ENCODE measurements around the gene NPM1.

NPM1 gene

DNA sequence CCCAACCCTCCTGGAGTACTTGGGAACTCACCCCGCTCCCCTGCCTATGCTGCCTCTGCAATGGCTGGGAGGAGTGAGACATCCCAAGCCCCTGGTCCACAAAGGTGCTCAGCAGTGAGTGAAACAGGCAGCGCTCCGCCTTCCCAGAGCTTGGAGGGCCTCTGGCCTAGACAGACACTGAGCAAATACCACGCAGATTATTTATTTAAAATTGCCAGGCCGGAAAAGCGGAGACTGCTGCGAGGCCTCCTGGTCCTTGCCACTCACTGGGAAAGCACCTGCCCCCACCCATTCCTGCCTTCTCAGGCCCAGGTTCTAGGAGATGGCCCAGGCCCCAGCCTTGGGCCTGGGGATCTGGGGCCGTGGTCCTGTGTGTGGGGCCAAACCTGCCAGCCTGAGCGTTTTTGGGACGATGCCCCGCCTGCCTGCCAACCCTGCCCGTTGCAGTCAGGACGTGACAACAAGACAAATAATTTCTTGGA, 49.2 kb downstream of the NPM1 start:
- no peak for TF ChIP-seq MYC (IDR thresholded peaks at IDR 0.05; ENCODE audit: low read depth, low read length)
- TF ChIP-seq, protein P1, sequence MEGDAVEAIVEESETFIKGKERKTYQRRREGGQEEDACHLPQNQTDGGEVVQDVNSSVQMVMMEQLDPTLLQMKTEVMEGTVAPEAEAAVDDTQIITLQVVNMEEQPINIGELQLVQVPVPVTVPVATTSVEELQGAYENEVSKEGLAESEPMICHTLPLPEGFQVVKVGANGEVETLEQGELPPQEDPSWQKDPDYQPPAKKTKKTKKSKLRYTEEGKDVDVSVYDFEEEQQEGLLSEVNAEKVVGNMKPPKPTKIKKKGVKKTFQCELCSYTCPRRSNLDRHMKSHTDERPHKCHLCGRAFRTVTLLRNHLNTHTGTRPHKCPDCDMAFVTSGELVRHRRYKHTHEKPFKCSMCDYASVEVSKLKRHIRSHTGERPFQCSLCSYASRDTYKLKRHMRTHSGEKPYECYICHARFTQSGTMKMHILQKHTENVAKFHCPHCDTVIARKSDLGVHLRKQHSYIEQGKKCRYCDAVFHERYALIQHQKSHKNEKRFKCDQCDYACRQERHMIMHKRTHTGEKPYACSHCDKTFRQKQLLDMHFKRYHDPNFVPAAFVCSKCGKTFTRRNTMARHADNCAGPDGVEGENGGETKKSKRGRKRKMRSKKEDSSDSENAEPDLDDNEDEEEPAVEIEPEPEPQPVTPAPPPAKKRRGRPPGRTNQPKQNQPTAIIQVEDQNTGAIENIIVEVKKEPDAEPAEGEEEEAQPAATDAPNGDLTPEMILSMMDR (IDR thresholded peaks at IDR 0.05; ENCODE audit: low read depth, low read length) = no peak
- no peak for TF ChIP-seq POLR2A (IDR thresholded peaks at IDR 0.05; ENCODE audit: extremely low read depth, insufficient read length)
- TF ChIP-seq, protein P2, sequence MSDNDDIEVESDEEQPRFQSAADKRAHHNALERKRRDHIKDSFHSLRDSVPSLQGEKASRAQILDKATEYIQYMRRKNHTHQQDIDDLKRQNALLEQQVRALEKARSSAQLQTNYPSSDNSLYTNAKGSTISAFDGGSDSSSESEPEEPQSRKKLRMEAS (IDR thresholded peaks at IDR 0.05; ENCODE audit: low read depth, low read length) = no peak
- DNase-seq (ENCODE audit: low read depth) = no peak
- H3K4me3 ChIP-seq (ENCODE audit: low read depth, low read length) = no peak overlapping the region

DNA sequence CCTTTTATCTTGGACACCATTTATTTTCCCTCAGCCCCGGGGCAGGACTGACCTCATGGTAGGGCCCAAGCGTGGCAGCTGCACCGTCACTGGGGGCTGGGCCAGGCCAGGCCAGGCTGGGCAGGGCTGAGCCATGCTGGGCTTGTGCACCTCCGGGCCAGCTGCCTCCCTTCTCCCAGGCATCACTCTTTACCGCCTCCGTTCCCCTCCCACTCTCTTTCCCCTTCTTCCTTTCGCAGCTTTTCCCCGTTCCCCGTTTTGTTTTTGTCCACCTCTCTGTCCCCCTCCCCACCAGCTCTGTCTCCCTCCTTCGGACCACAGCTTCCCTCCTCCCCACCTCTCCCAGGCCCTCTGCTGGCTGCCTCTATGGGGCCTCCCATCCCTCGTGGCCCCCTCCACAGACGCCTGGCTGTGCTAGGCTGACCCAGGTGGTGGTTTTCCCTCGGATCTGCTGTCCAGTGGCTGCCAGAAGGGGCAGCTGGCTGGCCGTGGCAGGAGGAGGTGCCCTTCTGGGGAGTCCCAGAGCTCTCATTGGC, 49.7 kb downstream of the NPM1 start:
- TF ChIP-seq, protein P2 (IDR thresholded peaks at IDR 0.05; ENCODE audit: low read depth, low read length) = no peak
- no peak for TF ChIP-seq MYC (IDR thresholded peaks at IDR 0.05; ENCODE audit: low read depth, low read length)
- TF ChIP-seq, protein P1 (IDR thresholded peaks at IDR 0.05; ENCODE audit: low read depth, low read length) = no peak
- no peak for DNase-seq (ENCODE audit: low read depth)
- no peak overlapping the region for H3K4me3 ChIP-seq (ENCODE audit: low read depth, low read length)

DNA sequence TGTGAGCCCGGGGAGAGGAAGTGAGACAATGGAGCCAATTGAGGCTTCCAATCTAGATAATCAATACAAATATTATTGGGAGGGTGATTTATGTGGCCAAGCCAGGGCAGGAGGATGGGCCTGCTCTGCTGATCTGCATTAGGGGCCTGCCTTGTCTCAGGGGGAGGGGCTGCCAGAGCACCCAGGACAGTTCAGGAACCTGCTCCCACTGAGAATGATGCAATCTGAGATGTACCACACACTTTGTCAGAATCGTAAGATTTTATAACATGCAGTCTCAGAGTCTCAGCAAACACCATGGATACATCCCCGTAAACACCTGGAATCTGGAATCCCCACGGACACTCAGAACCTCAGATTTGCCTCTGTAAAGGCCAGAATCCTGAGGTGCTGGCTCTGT, 51.1 kb downstream of the NPM1 start:
- TF ChIP-seq, protein P1 (IDR thresholded peaks at IDR 0.05; ENCODE audit: low read depth, low read length) = no peak
- TF ChIP-seq POLR2A (IDR thresholded peaks at IDR 0.05; ENCODE audit: extremely low read depth, insufficient read length) (no peak), MYC (IDR thresholded peaks at IDR 0.05; ENCODE audit: low read depth, low read length) (no peak)
- TF ChIP-seq, protein P2 (IDR thresholded peaks at IDR 0.05; ENCODE audit: low read depth, low read length) = no peak
- peak; percentile 31 for DNase-seq (ENCODE audit: low read depth)

DNA sequence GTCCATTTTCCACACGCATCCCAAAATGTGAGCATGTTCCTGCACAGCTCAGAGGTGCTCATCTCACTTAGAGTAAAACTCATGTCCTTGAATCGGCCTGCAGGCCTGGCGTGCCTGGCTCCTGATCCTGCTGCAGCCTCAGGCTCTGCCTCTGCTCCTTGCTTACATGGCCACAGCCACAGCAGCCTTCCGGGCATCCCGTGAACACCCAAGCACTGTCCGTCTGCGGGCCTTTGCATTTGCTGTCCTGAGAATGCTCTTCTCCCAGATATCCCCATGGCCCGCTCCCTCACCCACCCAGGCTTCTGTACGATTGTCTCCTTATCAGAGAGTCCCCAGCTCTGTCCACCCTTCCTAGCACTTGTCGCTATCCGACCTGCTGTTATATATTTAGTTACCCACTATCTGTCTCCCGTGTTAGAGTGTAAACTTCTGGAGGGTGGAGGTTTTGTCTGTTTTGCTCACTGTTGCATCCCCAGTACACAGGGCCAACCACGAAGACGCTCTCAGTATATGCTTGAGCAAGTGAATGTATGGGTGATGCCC, 53.7 kb downstream of the NPM1 start:
- DNase-seq (ENCODE audit: low read depth) = no peak
- no peak overlapping the region for H3K4me3 ChIP-seq (ENCODE audit: low read depth, low read length)
- TF ChIP-seq POLR2A (IDR thresholded peaks at IDR 0.05; ENCODE audit: extremely low read depth, insufficient read length) (no peak), MYC (IDR thresholded peaks at IDR 0.05; ENCODE audit: low read depth, low read length) (no peak)
- TF ChIP-seq, protein P1 (IDR thresholded peaks at IDR 0.05; ENCODE audit: low read depth, low read length) = no peak
- TF ChIP-seq, protein P2 (IDR thresholded peaks at IDR 0.05; ENCODE audit: low read depth, low read length) = no peak

More for the DNA sequence above, 51.1 kb downstream of the NPM1 start:
- H3K4me3 ChIP-seq (ENCODE audit: low read depth, low read length) = no peak overlapping the region

- TF ChIP-seq MYC (IDR thresholded peaks at IDR 0.05; ENCODE audit: low read depth, low read length) (no peak), POLR2A (IDR thresholded peaks at IDR 0.05; ENCODE audit: extremely low read depth, insufficient read length) (no peak)
- TF ChIP-seq, protein P1 (IDR thresholded peaks at IDR 0.05; ENCODE audit: low read depth, low read length) = no peak
- TF ChIP-seq, protein P2 (IDR thresholded peaks at IDR 0.05; ENCODE audit: low read depth, low read length) = no peak
- DNase-seq (ENCODE audit: low read depth) = no peak
- no peak overlapping the region for H3K4me3 ChIP-seq (ENCODE audit: low read depth, low read length)
Observed at GRCh38 chr5:171442287-171443042, 54.8 kb downstream of the NPM1 start.
